G401.6 (cell line): ENCODE results near the gene MTHFD1L.
"Not testable (repeated sequence)": the region's sequence is repeated elsewhere in the genome, so short reads cannot be mapped to it uniquely, and the experiment has no call there.

Source experiments
- FAIRE-seq: peaks from 2 replicates; lab custom pipeline; 2012; peaks lifted over from hg19 to GRCh38; lab: Jason Lieb, UNC

The MTHFD1L gene

GRCh38 chr6:151127133-151127798, 261.8 kb downstream of the MTHFD1L start:
- not testable (repeated sequence) for FAIRE-seq

GRCh38 chr6:151128763-151129370, 263.4 kb downstream of the MTHFD1L start:
- no peak for FAIRE-seq

GRCh38 chr6:151130329-151130728, 264.8 kb downstream of the MTHFD1L start:
- FAIRE-seq, result no peak

- no peak for FAIRE-seq
Measured at GRCh38 chr6:151131324-151132007, 266.0 kb downstream of the MTHFD1L start.

GRCh38 chr6:151136141-151136755, 270.7 kb downstream of the MTHFD1L start:
- no peak for FAIRE-seq

- no peak for FAIRE-seq
Measured at GRCh38 chr6:151137542-151137941, 272.0 kb downstream of the MTHFD1L start.

GRCh38 chr6:151139524-151139923, 274.0 kb downstream of the MTHFD1L start:
- FAIRE-seq, result no peak

GRCh38 chr6:151140767-151141166, 275.3 kb downstream of the MTHFD1L start:
- FAIRE-seq, result no peak

- no peak for FAIRE-seq
Measured at GRCh38 chr6:151141685-151142084, 276.2 kb downstream of the MTHFD1L start.

GRCh38 chr6:151142676-151143075, 277.2 kb downstream of the MTHFD1L start:
- no peak for FAIRE-seq

GRCh38 chr6:151143337-151143736, 277.8 kb downstream of the MTHFD1L start:
- FAIRE-seq, result no peak

GRCh38 chr6:151143806-151144205, 278.3 kb downstream of the MTHFD1L start:
- no peak for FAIRE-seq

- FAIRE-seq, result no peak
Measured at GRCh38 chr6:151147118-151147832, 281.8 kb downstream of the MTHFD1L start.

- no peak for FAIRE-seq
Measured at GRCh38 chr6:151148111-151148510, 282.6 kb downstream of the MTHFD1L start.

GRCh38 chr6:151149793-151150192, 284.3 kb downstream of the MTHFD1L start:
- FAIRE-seq, result no peak
